Endothelial cell of umbilical vein (primary cell): ENCODE measurements around the gene S100A14. TPM values are rescaled to one million over a fixed set of nuclear protein-coding genes. Genes with fewer than 3 reads are reported as not detected.

Experiments used
- BruUV-seq: library from RNA; stranded (reverse); fragments of 400-500 nt; replicated peaks from 2 replicates; lab custom pipeline; 2021; lab: Mats Ljungman, UMichigan
- CTCF ChIA-PET: fragments of 300-600, 350-600 bp; sonication (Branson Sonifier 250); formaldehyde crosslinking; loops from one replicate; lab custom pipeline; 2021; ENCODE audit warnings: antibody characterized with exemption, inconsistent platforms; lab: Charles Lee
- POLR2A ChIA-PET: fragments of 300-600, 350-600 bp; sonication (Branson Sonifier 250); formaldehyde crosslinking; loops from one replicate; lab custom pipeline; 2021; ENCODE audit warnings: antibody characterized with exemption, inconsistent platforms; lab: Charles Lee
- DNase-seq: peaks from one replicate; pipeline ENCODE4 v3.0.0-alpha.2; 2011; ENCODE audit warnings: low read depth, low spot score
- FAIRE-seq: peaks from 2 replicates; lab custom pipeline; 2011; peaks lifted over from hg19 to GRCh38; lab: Jason Lieb, UNC
- H2AFZ ChIP-seq: 2 replicates; pipeline ENCODE4 v1.6.0; 2012; ENCODE audit warnings: low read depth, low read length, control low read depth, inconsistent platforms
- H3K27ac ChIP-seq: 2 replicates; pipeline ENCODE4 v1.5.1; 2011; ENCODE audit warnings: low read depth, mild to moderate bottlenecking, control low read depth, low read length, moderate library complexity; ENCODE audit not compliant: insufficient read depth
- H3K27me3 ChIP-seq, 2 experiments: 2 replicates each; pipeline versions ENCODE4 v1.6.0 to v1.6.1; 2011; ENCODE audit warnings: low read length in 2 of 2, mixed read lengths in 1 of 2; ENCODE audit not compliant: control insufficient read depth in 2 of 2, insufficient read depth in 2 of 2
- H3K36me3 ChIP-seq, 2 experiments: 2 replicates in 1 of 2; 3 replicates in 1 of 2; pipeline ENCODE4 v1.5.1; 2011; ENCODE audit warnings: low read length in 2 of 2, mild to moderate bottlenecking in 1 of 2, moderate library complexity in 1 of 2; ENCODE audit not compliant: control insufficient read depth in 2 of 2, insufficient read depth in 2 of 2; ENCODE audit errors: extremely low read depth in 1 of 2
- H3K4me1 ChIP-seq: 3 replicates; pipeline ENCODE4 v1.5.1; 2011; ENCODE audit warnings: mild to moderate bottlenecking, low read length; ENCODE audit not compliant: control insufficient read depth, insufficient read depth; ENCODE audit errors: extremely low read depth
- H3K4me2 ChIP-seq: 2 replicates; pipeline ENCODE4 v1.6.1; 2011; ENCODE audit warnings: low read length, control low read depth, mixed read lengths; ENCODE audit not compliant: insufficient read depth
- H3K4me3 ChIP-seq, 3 experiments: fragments of 200-600 bp in 1 of 3; sonication (generic), shearing (Covaris generic) in 1 of 3; replicated peaks in 1 of 3; 2 replicates each; pipeline ENCODE4 v1.5.1; 2011 to 2016; ENCODE audit warnings: control low read depth in 3 of 3, low read length in 3 of 3, mild to moderate bottlenecking in 2 of 3, inconsistent platforms in 1 of 3, low read depth in 1 of 3, moderate library complexity in 1 of 3; ENCODE audit not compliant: insufficient read depth in 1 of 3
- H3K79me2 ChIP-seq: 2 replicates; pipeline ENCODE4 v1.6.0; 2012; ENCODE audit warnings: low read length, inconsistent platforms; ENCODE audit not compliant: control insufficient read depth, insufficient read depth
- H3K9ac ChIP-seq: replicated peaks from 2 replicates; pipeline ENCODE3; 2011; ENCODE audit warnings: low read length, control low read depth; ENCODE audit not compliant: insufficient read depth; ENCODE audit errors: extremely low read depth
- H3K9me1 ChIP-seq: replicated peaks from 3 replicates; pipeline ENCODE4 v1.6.0; 2011; ENCODE audit warnings: mild to moderate bottlenecking, low read length; ENCODE audit not compliant: control insufficient read depth, insufficient read depth; ENCODE audit errors: extremely low read depth
- H3K9me3 ChIP-seq: replicated peaks from 2 replicates; pipeline ENCODE4 v1.5.1; 2012; ENCODE audit warnings: low read length, inconsistent platforms; ENCODE audit not compliant: control insufficient read depth, insufficient read depth
- H4K20me1 ChIP-seq: replicated peaks from 2 replicates; pipeline ENCODE3; 2011; ENCODE audit warnings: mild to moderate bottlenecking, low read length; ENCODE audit not compliant: control insufficient read depth, insufficient read depth; ENCODE audit errors: extremely low read depth
- EZH2 ChIP-seq: IDR thresholded peaks from 2 replicates; pipeline ENCODE4 v1.6.1; 2012; ENCODE audit warnings: borderline replicate concordance, low read depth, mild to moderate bottlenecking, moderate library complexity, low read length, inconsistent platforms; ENCODE audit not compliant: severe bottlenecking
- FOS ChIP-seq: IDR thresholded peaks from 2 replicates; pipeline ENCODE4 v1.6.1; 2011; ENCODE audit warnings: mild to moderate bottlenecking, low read length, moderate library complexity, borderline replicate concordance; ENCODE audit not compliant: insufficient read depth
- GATA2 ChIP-seq: IDR thresholded peaks from 2 replicates; pipeline ENCODE4 v1.7.0; 2011; ENCODE audit warnings: low read depth, mild to moderate bottlenecking, moderate library complexity, mixed read lengths, low read length; ENCODE audit not compliant: insufficient read length, insufficient read depth
- JUN ChIP-seq: IDR thresholded peaks from 2 replicates; pipeline ENCODE4 v1.6.1; 2011; ENCODE audit warnings: borderline replicate concordance, low read depth; ENCODE audit not compliant: insufficient read length, insufficient read depth
- MYC ChIP-seq: IDR thresholded peaks from one replicate; pipeline ENCODE4 v1.6.1; 2011; ENCODE audit warnings: mild to moderate bottlenecking, low read depth, low read length
- POLR2A ChIP-seq: IDR thresholded peaks from 2 replicates; pipeline ENCODE4 v1.6.1; 2012; ENCODE audit warnings: low read depth, mild to moderate bottlenecking, control low read depth, low read length
- POLR2AphosphoS5 ChIP-seq: IDR thresholded peaks from 2 replicates; pipeline ENCODE4 v1.6.1; 2012; ENCODE audit warnings: low read depth, mild to moderate bottlenecking, control low read depth, low read length, moderate library complexity; ENCODE audit not compliant: insufficient read depth
- dilution Hi-C: fragments of 300-500 bp; cut with MboI; formaldehyde crosslinking; loops from one replicate; pipeline ENCODE4 v1.15.0; 2019; ENCODE audit warnings: low sequenced_read_pairs; ENCODE audit not compliant: extremely low pct_ligation_motif_present
- intact Hi-C: fragments of 100-400 bp; cut with micrococcal nuclease; formaldehyde crosslinking; loops from one replicate; pipeline ENCODE4 v1.10.0; 2022
- polyA plus RNA-seq, 4 experiments: library from polyadenylated mRNA; depleted of rRNA in 3 of 4; stranded (reverse) in 3 of 4; unstranded in 1 of 4; fragments of >200 nt; gene quantifications; 2 replicates each; pipeline versions ENCODE4 v1.2.1 to v1.2.3, GENCODE V29; 2011 to 2012; ENCODE audit warnings: missing spikeins in 1 of 4
- total RNA-seq: library from RNA; stranded (reverse); gene quantifications from 2 replicates; pipeline ENCODE4 v1.2.3, GENCODE V29; 2021
- TF ChIP-seq, protein P1 (sequence below): IDR thresholded peaks from 2 replicates; pipeline ENCODE4 v1.6.1; 2011; ENCODE audit not compliant: insufficient read depth, insufficient read length
- TF ChIP-seq, protein P2 (sequence below), 2 donors: IDR thresholded peaks; 1 replicate in 1 of 2; 2 replicates in 1 of 2; pipeline ENCODE4 v1.5.1; 2011; ENCODE audit warnings: low read length in 2 of 2, mild to moderate bottlenecking in 2 of 2, moderate library complexity in 2 of 2, control low read depth in 1 of 2, inconsistent platforms in 1 of 2, low read depth in 1 of 2; ENCODE audit not compliant: insufficient read depth in 1 of 2; ENCODE audit errors: extremely low read depth in 1 of 2

S100A14 gene
- total and polyA plus RNA-seq, 2 donors (not counting 3 experiments of a cell fraction or from before 2014, with no cell fraction given): 0.10 TPM; not detected in 1

DNA sequence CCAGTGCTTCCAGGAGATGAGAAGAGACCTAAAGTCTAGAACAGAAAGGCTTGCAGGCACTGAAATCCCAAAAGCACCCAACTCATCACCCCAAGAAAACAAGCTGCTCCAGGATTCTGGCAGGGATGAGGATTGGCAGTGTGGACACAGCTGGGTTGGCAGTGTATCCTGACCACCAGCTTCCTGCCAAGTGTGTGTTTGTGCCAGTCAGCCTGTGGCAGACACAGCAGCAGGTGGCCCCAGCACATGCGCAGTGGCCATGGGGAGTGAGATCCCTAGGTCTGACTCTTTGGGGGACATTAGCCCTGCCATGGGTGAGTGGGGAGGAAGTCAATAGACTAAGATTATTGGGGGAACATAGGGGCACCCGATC lies 33.7 kb upstream of the S100A14 start:
- no peaks in the 10 kb centered on the region for H4K20me1 ChIP-seq
- H3K4me1 ChIP-seq: peaks cover 8% of the 10 kb centered on the region
- peaks cover 7 to 14% of the 10 kb centered on the region in 2 experiments for H3K36me3 ChIP-seq
- H2AFZ ChIP-seq: no peak overlapping the region
- no peaks in the 10 kb centered on the region for H3K9me1 ChIP-seq
- ChIA-PET POLR2A (no interaction called here), CTCF (interaction anchor here (1.3 kb wide), 1 partner anchor 77 kb away, joined by 6 read pairs; no protein-coding TSS in a partner anchor)
- BruUV-seq: no TSS peak
- no peaks in the 10 kb centered on the region for H3K27me3 ChIP-seq
- H3K9ac ChIP-seq: no peak overlapping the region
- dilution Hi-C loops (no loop called here), intact Hi-C loops (no loop called here)
- TF ChIP-seq JUN (no peak), POLR2A (no peak), GATA2 (no peak), EZH2 (no peak), POLR2AphosphoS5 (no peak), FOS (no peak), MYC (no peak)
- TF ChIP-seq, protein P1, sequence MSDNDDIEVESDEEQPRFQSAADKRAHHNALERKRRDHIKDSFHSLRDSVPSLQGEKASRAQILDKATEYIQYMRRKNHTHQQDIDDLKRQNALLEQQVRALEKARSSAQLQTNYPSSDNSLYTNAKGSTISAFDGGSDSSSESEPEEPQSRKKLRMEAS: no peak
- TF ChIP-seq, protein P2, sequence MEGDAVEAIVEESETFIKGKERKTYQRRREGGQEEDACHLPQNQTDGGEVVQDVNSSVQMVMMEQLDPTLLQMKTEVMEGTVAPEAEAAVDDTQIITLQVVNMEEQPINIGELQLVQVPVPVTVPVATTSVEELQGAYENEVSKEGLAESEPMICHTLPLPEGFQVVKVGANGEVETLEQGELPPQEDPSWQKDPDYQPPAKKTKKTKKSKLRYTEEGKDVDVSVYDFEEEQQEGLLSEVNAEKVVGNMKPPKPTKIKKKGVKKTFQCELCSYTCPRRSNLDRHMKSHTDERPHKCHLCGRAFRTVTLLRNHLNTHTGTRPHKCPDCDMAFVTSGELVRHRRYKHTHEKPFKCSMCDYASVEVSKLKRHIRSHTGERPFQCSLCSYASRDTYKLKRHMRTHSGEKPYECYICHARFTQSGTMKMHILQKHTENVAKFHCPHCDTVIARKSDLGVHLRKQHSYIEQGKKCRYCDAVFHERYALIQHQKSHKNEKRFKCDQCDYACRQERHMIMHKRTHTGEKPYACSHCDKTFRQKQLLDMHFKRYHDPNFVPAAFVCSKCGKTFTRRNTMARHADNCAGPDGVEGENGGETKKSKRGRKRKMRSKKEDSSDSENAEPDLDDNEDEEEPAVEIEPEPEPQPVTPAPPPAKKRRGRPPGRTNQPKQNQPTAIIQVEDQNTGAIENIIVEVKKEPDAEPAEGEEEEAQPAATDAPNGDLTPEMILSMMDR (IDR thresholded peaks at IDR 0.05; ENCODE audit: extremely low read depth in 1 of 2, insufficient read depth in 1 of 2, low read depth in 1 of 2, low read length in 2 of 2): no peak
- H3K79me2 ChIP-seq: no peaks in the 10 kb centered on the region
- no peak overlapping the region for H3K27ac ChIP-seq
- DNase-seq (no peak), FAIRE-seq (no peak)
- H3K4me2 ChIP-seq: no peak overlapping the region
- H3K9me3 ChIP-seq: no peaks in the 10 kb centered on the region
- H3K4me3 ChIP-seq: no peak overlapping the region
